Astrocyte of the hippocampus (primary cell): ENCODE results near the gene C3orf20.
"Not testable (repeated sequence)": the region's sequence is repeated elsewhere in the genome, so short reads cannot be mapped to it uniquely, and the experiment has no call there.

Experiments
- DNase-seq: peaks from one replicate; pipeline ENCODE4 v3.0.0; 2011; ENCODE audit warnings: low read depth, low spot score

C3orf20 gene

DNA sequence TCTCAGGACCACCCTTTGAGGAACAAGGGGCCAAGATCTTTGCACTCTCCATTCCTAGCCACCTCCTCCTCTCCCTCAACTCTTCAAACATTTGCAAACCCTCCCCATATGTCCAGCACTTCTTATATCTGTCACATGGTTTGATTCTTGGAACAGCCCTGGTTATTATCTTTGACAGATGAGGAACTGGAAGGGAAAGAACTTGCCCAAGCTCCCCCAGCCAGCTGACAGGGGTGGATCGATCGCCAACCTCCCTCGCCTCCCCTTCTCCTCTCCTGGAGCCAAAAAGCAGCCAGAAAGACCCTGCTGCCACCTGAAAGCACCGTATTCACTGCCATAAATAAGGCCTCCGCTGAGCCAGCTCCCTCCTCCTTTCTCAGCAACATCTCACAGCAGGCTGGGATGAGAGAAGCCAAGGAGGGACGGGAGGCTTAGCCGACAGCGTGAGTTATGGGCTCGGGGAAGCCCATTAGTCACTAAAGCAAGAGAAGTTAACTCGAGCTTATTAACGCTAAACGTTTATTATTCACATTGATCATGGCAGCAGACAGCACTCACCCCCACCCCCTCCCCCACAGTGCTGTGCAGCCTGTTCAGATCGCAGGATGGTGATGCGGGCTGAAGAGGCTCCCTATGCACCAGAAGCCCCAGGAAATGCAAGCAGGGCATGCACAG lies 121.6 kb downstream of the C3orf20 start:
- no peak for DNase-seq

DNA sequence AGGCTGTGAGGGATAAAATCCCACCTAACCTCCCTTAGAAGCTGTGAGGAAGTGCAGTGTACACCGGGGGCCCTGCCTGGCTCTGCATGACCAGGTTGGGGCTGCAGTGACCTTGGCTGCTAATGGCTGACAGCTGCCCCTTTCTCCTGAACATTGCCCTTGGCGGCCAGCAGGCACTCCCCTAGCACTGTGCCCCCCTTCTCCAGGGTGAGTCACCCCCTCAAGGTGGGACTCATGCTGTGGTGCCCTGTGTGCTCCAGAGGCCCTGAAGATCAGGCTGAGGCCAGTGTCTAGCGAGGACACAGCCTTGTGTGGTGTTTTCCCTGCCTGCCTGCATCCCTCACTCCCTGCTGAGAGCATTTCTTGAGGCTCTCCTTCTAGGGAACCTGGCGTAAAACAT lies 122.8 kb downstream of the C3orf20 start:
- no peak for DNase-seq

DNA sequence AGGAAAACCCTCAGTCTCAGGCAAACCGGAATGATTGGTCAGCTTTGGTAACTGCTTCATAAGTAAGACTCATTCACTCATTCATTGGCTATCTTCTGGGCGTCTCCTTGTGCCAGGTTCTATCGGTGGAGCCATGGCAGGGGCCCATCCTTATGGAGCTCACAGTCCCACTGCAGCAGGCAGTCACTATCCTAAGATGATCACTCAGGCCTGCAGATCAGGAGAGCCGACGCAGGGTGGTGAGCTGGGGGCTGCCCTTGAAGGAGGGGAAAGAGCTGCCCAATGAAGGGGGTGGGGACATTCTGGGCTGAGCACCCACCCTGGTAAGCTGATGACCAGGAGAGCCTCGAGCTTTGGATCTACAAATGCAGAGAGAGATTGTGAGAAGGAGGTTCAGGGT lies 123.3 kb downstream of the C3orf20 start:
- no peak for DNase-seq

DNA sequence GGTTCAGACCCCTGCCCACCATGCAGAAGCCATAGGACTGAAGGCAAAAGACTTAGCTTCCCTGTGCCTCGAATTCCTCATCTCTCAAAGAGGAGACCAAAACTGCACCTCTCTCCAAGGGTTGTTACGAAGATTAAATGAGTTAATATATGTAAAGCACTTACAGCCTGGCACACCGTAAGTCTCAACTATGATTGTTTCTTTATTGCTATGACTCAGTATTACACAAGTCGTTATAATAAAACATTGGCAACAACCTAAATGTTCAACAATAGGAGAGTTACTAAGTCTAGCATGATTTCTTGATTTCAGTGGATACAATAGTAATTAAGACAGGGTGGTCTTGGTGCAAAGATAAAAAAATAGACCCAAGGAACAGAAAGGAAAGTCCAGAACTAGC lies 124.2 kb downstream of the C3orf20 start:
- DNase-seq, result no peak

DNA sequence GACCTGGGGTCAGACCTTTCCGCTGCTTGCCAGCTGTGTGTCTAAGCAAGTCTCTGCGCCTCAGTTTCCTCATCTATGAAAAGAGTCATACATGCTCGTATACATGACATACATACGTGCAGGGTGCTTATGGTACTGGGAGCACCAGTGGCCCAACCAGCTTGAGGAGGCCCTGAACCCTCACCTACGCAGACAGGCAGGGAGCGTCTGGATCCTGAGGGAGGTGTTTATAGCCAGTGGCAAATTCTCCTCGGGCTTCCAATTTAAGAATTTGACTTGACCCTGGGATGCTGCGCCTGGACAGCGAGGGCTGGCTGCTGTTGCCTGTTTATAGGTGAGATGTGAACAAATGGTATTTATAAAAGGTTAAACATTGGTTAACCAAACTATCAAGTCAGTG lies 126.1 kb downstream of the C3orf20 start:
- no peak for DNase-seq

DNA sequence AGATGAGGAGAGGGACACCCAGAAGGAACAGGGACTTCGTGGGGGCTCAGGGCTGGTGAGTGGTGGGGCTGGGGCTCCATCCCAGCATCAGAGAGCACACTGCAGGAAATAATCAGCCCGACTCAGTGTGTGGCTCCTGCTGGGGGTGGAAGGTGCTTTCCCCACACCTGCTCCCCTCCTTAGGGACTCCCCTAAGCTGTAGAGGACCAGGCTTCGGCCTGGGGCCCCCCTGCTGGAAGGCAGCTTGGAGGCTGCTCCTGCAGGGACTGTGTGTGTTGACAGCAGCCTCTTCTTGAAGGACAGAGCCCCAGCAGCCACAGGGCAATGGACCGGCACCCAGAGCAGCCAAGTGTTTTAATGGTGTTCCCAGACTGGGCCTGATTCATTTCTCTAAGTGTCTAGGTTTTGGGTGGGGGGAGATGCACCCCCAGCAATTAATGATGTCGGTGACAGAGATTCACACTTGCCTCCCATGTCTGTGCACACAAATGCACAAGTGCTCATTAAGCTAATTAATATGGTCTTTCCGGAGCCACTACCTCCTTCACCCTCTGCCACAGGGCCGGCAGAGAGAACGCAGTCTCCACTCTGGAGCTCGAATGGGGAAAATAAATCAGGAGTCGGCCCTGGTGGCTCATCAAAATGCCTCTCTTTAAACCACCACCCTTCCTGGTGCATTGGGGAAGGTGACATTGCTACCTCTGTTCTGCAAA lies 126.9 kb downstream of the C3orf20 start:
- no peak for DNase-seq

DNA sequence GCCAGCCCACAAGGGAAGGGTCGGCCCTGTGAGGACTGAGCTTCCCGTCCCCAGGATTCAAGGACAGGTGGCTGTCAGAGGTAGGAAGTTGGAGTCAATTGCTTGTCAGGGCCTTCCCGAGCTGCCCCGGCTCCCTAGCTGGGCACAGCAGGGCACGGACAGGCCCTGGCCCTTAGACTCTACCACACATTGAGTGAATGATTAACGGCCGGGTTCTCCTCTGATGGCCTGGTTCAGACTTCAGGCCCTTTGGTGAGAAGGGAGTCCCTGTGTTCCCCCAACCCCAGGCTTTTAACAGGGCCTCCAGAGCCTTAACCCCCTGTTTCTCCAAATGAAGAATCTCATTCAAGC lies 127.4 kb downstream of the C3orf20 start:
- DNase-seq, result no peak

DNA sequence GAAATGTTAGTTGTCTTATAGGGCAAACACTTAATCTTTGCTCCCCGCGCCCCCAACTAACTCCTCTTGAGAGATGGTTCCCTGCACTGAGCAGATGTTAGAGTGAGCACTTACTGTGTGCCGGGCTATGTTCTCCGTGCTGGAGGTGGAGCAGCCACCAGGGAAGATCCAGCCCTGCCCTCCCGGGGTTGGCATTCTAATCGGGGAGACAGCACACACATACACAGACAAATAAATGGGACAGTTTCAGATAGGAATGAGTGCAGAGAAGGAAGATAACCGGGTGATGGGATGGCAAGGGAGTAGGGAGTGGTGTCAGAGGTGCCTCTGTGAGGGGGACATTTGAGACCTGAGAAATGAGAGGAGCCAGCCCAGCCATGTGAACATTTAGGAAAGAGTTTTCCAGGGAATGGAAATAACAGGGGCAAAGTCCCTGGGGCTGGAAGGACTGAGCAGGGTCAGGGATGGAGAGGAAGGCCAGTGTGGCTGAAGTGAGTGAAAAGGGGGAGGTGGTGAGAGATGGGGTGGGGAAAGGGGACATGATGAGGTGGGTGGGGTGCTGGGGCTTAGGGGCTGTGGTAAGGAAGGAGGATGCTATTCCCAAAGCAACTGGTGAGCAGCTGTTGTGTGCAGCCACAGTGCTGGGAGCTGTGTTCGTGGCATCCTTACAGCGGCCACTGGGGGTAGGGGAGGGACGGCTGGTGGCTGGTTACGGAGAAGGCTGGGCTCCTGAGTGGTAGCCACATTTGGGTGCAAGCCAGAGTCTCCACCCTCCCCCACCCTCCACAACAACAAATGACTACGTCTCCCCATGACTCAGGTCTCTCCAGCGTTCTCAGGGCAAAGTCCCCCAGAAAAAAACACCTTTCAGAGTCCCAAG lies 128.4 kb downstream of the C3orf20 start:
- DNase-seq, result no peak

DNA sequence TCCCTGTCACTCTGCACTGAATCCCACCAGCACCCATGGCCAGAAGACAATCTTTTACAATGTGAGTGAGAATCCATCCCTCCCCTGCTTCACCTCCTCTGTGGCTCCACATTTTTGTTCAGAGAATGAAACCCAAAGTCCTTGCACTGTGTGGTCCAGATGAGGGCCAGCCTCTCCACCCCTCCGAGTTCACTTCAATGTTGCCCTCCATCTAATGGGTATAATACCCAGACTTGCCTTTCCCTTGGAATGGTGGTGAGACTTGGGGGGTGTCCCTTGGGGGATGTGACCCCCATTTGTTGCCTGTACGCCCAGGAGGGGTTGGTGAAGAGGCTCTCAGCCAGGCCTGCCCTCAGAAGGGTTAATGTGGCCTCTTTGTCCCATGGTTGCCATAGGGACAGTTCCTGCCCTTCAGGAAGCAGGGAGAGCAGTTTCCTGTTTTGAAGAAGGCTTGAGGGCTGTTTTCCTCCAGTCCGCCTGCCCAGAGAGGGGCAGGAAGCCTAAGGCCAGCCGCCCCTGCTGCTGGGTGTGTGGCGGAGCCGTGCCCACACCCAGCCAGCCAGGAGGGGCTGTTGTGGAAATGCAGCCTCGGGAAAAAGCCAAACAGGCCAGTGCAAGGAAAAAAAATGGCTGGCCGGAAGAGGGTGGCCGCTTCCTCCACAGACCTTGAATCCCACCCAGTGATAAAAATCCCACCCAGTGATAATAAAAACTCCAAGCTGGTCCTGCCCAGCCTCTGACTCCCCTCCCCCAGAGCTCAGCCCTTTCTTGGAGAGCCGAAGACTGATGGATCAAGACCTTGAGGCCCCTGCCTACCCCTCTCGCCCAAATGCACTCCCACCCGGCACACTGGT lies 129.3 kb downstream of the C3orf20 start:
- DNase-seq, result no peak

DNA sequence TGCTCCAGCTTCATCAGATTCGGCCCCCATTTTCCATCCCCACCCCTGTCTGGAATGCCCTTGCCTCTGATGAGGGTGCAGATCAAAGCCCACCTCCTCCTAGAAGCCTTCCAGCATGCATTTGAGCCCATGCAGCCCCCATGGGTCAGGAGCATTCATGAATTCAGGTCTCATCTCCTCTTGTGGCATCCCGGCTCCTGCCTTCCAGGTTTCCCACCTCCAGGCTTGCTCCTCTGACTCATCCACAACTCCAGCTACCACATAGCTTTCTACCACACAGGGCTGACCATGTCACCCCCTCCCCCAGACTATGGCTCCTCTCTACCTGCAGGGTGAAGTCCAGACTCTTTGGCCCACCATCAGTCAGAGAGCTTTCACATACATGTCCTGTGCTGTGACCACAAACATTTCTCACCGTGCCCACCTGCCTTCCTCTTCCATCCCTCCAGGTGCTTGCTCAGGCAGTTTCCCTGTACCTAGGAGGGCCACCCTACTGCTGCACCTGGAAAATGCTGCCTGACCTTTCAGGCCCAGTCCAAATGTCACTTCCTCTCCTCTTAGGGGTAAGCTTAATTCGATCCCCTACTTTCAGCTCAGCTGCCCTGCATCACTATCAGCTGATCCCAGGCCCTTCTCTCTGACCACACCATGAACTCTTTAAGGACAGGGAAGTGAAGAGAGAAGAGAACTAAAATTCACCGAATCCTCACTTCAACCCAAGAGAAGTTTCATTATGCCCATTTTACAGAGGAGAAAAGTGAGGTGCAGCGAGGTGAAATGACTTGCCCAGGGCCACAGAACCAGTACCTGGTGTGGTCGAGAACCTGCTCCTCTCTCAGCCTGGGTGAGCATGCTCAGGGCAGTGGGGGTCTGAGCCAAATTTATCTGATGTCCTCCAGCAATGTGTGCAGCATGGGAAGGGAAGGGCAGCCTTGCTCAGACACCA lies 130.2 kb downstream of the C3orf20 start:
- DNase-seq, result peak; percentile 15

DNA sequence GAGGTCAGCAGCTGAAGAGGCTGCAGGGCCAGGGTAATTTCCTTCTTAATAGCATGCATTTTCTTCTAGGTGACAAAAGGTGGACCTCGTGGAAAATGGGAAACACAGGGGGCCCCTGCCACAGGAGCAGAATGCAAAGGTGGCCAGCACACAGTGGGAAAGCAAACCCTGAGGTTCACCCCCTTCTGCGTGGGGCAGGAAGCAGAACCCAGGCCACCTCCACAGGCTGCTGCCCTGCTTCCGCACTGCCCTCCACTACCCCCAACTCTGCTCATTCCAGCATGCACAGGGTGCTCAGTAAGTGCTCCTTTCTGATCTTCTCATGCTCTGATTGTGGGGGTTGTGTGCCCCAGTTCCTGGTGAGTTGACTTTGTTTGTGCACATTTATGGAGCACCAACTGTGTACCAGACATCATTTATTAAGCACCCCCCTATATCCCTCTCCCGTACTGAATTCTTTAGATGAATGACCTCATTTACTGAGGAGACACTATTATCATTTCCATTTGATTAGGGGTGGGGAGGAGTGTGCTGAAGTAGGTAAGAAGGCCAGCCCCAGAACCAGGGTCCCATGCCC lies 131.1 kb downstream of the C3orf20 start:
- DNase-seq, result no peak

DNA sequence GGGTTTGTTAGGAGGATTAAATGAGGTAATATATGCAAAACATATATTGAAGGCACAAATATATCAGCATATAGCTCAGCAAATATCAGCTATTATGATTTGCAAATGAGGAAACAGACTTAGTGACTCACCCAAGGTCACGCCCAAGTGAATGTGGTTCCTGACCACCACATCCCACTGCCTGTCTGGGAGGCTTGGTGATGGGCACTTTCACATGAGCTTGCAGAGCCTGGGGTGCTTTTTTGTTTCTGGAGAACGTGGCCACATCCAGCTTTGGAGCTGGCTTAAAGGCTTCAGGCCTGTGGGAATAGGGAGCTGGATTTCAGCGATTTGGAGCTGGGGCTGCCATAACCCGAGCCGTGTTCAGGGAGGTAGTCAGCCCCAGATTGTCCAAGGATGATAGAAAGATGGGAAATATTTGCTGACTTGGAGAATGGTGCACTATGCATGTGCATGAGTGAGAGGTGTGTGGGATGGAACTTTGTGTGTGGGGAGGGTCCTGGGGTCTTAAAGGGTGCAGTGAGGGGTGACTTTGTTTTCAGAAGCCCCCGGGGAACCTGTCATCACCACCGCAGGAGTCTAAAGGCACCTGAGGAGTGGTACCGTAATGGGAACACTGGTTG lies 131.8 kb downstream of the C3orf20 start:
- no peak for DNase-seq

DNA sequence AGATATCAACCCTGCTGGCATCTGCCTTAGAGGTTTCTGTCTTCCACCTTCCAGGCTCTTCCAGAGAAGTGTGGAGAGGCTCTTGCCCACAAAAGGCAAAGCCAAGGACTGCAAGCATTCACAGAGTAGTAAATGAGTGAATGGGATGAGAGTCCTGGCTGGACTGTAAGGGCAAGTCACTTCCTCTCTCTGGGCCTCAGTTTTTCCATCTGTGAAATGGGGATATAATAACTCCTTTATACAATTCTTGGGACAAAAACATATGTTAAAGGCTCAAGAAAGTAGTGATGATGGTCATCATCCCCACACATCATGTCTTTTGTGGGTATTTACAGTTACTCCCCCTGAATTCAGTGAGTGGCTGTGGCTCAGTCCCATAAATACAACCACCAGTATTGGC lies 133.1 kb downstream of the C3orf20 start:
- DNase-seq, result no peak

DNA sequence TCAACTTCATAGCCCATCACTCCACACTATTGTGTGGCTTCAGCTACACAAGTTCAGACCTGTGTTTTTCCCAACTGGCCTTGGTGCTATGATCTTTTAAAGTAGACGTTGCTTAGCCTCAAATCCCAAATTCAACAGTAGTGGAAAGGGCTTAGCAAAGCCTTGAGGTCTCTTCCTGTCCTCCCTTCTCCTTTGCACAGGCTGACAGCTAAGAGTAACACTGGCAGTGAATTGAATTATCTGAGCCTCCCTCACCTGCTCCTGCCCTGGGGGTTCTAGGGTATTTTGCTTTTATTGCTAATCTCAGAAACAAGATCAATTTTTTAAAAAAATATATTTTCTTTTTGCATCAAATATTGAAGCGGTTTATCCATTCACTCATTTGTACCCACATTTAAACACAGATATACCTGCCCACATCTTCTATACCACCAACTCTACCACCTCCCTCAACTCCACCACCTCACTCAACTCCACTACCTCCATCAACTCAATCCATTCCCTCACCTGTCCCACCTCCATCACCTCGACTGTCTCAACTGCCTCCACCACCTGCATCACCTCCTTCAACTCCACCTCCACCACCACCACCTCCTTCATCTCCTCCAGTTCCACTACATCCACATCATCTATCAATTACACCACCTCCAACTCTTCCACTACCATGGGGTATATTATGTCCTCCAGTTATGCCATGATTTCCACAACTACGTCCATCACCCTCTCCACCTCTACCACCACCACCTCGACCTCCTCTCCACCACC lies 133.7 kb downstream of the C3orf20 start:
- DNase-seq, result no peak

DNA sequence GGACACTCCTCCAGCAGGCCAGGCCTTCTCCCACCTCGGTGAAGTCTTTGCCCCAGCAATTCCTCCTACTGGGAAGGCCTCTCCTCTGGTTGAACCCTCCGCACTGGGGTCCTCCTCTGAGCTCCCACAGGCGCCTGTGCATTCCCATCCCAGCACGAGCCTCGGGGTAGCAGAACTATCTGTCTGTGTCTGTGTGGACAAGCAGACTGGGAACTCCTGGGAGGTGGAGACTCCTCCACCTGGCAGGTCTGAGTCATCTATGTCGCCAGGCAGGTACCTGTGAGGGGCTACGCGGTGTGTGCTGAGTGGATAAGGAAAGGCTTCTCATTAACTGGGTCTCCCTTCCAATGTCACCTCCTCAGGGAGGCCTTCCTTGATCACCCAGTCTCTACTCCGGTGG lies 134.7 kb downstream of the C3orf20 start:
- DNase-seq, result not testable (repeated sequence)

DNA sequence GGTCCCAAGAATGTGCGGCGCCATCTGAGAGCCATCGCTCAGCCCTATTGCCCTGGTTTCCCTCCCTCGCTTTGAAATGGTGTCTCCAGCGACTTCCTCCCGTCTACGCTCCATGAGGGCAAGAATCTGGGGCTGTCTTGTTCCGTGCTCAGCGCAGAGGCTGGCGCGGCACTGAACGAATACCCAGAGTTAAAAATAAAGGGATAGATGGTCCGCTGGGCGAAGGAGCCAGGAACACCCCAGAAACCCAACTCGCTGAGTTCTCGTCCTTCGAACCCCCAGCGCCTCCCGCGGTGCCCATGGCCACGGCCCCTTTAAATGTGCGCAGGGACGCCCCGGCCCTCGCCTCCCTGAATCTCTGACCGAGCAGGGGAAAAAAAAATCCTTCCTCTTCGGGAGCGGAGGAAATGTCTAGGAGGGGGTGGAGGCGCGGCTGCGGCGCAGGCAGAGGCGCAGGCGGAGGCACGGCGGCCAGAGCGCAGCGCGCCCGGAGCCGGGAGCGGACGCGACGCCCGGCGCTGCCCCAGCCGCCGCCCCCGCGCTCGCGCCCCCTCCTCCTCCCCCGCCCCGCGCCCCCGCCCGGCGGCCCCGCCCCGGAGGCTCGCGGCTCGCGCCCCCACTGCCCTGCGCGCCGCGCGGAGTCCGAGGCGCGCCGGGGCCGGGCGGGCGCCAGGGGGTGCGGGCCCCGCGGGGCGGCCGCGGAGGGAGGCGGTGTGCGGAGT lies 135.3 kb downstream of the C3orf20 start:
- peak; percentile 16 for DNase-seq

DNA sequence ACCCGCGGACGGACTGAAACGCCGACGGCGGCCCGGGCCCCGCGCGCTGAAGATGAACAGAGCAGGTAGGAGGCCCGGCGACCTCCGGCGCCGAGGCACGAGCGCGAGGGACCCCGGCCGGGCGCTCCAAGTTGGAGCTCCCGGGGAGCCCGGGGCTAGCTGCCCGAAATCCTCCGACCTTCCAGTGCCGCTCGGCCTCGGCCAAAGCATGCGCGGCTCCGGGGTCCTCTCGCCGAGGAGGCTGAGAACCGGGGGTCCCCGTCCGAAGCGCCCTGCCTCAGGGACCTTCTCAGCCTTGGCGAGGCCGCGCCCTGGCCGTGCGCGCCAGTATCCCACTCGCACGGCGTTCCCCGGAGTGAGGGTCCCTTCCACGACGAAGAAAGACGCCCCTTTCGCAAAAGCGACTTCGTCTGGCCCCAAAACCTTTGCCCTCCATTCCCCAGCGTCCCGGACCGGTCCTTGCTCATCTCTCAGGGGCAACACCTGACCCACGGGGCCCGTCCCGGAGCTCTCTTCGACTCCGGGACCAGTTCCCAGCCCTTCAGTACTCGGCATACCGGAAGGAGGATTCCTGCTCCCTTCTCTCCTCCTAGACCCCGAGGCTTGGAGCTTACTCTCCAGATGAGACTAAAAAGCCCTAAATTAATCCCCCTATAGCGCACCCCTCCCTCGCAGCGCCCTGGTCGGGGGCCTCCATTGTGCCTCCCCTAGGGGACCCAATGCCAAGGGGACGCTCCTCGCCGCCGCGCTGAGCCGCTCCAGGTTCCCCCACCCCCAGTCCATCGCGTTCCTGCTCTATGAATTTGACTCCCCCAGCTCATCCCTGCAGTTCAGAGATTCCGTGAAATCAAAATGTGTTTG lies 136.1 kb downstream of the C3orf20 start:
- peak; percentile 22 for DNase-seq
